SK-N-MC (cell line): Measurements from ENCODE around the gene CYTH3.

Experiments
- EZH2 ChIP-seq: fragments of 200-600 bp; sonication (generic); IDR thresholded peaks from one replicate; pipeline ENCODE4 v1.6.1; 2017; ENCODE audit warnings: antibody characterized with exemption
- FOXP2 ChIP-seq: optimal IDR thresholded peaks from 2 replicates; pipeline ENCODE3; 2011; ENCODE audit warnings: mild to moderate bottlenecking, moderate library complexity; ENCODE audit not compliant: insufficient read depth; ENCODE audit errors: extremely low read length, control extremely low read depth
- POLR2AphosphoS5 ChIP-seq: IDR thresholded peaks from 2 replicates; pipeline ENCODE4 v1.6.1; 2012; ENCODE audit warnings: mild to moderate bottlenecking, low read depth, low read length, borderline replicate concordance

DNA sequence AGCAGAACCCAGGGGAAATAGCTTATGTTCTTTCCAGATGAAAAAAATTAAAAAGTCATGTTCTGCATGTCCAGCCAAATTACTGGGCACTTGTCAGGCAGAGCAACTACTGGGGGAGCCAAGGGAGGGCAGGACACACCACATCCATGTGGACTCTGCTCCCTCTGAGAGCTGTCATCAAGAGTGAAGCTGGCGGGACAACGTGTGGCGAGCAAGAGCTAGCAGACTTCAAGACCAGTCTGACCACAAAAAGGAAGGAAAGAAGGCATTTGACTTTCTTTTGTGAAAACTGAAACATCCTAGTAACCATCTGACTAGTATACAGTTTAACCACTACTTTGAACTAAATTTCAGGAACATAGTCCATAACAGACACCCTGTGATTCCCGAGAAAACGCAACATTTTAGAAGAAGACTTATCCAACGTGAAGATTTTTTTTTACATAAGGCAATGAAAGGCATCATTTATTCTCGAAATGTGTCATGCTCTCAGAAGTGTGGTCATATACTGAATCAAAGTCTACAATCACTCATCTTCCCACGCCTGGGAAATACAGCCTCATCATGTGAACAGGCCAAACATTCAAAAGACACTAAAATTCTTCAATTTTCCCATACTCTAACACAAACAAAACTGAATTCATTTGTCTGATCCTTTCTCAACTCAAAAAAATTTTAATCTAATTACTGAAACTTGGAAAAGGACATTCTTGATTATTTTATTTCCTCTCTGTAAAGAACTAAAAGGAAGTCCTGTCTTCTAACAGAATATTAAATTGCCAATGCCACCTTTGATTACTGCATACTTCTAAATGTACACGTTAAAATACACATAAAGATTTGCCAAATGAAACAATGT, 15.5 kb downstream of the CYTH3 start:
- TF ChIP-seq POLR2AphosphoS5, result no peak
- no peak for TF ChIP-seq EZH2
- no peak for TF ChIP-seq FOXP2
